ENCODE measurements around the gene TRIM74. TPM values are rescaled to one million over a fixed set of nuclear protein-coding genes. Genes with fewer than 3 reads are reported as not detected.
"Not testable (repeated sequence)": the region's sequence is repeated elsewhere in the genome, so short reads cannot be mapped to it uniquely, and the experiment has no call there.

TRIM74 gene
- total RNA-seq, 1 experiment from 2014 or later = 1.0 TPM

DNA sequence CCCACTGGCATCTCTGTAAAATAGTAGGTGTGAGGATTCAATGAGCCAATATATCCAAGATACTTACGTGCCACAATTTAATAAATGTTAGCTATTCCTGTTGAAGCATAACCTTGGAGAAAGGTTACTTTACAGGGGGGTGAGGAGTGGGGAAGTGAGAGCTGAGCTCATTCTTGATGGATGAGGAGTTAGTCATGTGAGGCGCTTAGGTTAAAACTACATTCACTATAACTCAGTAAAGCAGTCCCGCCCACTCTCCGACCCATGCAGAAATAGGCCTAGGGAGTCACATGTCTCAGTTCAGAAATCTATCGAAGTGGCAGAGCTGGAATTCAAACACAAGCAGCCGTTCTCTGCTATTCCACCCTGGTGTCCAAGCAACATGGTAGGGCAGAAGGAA lies 18.8 kb downstream of the TRIM74 start:
- CTCF ChIA-PET; H2AFZ ChIP-seq (ENCODE audit: low read depth, low read length, poor library complexity, severe bottlenecking); H3K4me2 ChIP-seq (ENCODE audit: low read length); H3K9ac ChIP-seq (ENCODE audit: low read length); H3K79me2 ChIP-seq (ENCODE audit: insufficient read depth, low read length); RAD21 ChIA-PET (ENCODE audit: low non-redundant PET in 1 of 2, low total read pairs in 2 of 2, uncharacterized antibody in 2 of 2, unreplicated experiment in 2 of 2); H4K20me1 ChIP-seq (ENCODE audit: insufficient read depth); H3K27ac ChIP-seq (ENCODE audit: low read depth, low read length); DNase-seq (ENCODE audit: low read depth, low spot score); H3K4me3 ChIP-seq (replicated peaks in 1 of 2; ENCODE audit: low read depth in 1 of 2, low read length in 2 of 2); H3K4me1 ChIP-seq (ENCODE audit: control insufficient read depth in 1 of 2, insufficient read depth in 2 of 2, low read length in 2 of 2); POLR2A ChIA-PET; BruUV-seq (replicated peaks); H3K36me3 ChIP-seq (ENCODE audit: control insufficient read depth in 1 of 2, insufficient read depth in 2 of 2, low read length in 2 of 2); H3K27me3 ChIP-seq (ENCODE audit: insufficient read depth, low read length); ATAC-seq; H3K9me2 ChIP-seq (ENCODE audit: insufficient read depth); intact Hi-C loops (cut with micrococcal nuclease); H3K9me3 ChIP-seq (ENCODE audit: control insufficient read depth in 1 of 2, insufficient read depth in 1 of 2, low read depth in 1 of 2, low read length in 2 of 2): not testable (repeated sequence)

DNA sequence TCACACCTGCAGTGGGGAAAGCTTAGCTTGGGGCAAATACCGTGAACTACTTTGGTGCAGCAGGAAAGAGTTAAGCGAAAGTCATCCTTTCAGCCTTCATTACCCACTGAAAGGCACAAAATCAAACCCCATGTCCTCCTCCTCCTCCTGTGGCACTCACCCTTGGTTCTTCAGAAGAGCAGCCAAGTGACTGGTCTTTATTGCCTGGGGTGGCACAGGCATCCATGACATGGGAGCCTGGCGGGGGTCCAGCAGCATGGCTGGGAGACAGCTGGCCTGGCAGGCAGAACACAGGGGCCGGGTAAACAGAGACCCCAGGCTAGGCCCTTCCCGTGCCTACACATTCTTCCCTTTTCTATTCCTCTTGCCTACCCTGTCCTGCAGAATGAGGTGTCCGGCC lies 19.6 kb downstream of the TRIM74 start:
- H3K9me3 ChIP-seq (ENCODE audit: control insufficient read depth in 1 of 2, insufficient read depth in 1 of 2, low read depth in 1 of 2, low read length in 2 of 2); H3K27me3 ChIP-seq (ENCODE audit: insufficient read depth, low read length); H3K4me2 ChIP-seq (ENCODE audit: low read length); H2AFZ ChIP-seq (ENCODE audit: low read depth, low read length, poor library complexity, severe bottlenecking); H3K27ac ChIP-seq (ENCODE audit: low read depth, low read length); intact Hi-C loops (cut with micrococcal nuclease); BruUV-seq (replicated peaks); H4K20me1 ChIP-seq (ENCODE audit: insufficient read depth); POLR2A ChIA-PET; H3K36me3 ChIP-seq (ENCODE audit: control insufficient read depth in 1 of 2, insufficient read depth in 2 of 2, low read length in 2 of 2); DNase-seq (ENCODE audit: low read depth, low spot score); H3K9ac ChIP-seq (ENCODE audit: low read length); ATAC-seq; RAD21 ChIA-PET (ENCODE audit: low non-redundant PET in 1 of 2, low total read pairs in 2 of 2, uncharacterized antibody in 2 of 2, unreplicated experiment in 2 of 2); H3K4me1 ChIP-seq (ENCODE audit: control insufficient read depth in 1 of 2, insufficient read depth in 2 of 2, low read length in 2 of 2); H3K79me2 ChIP-seq (ENCODE audit: insufficient read depth, low read length); H3K9me2 ChIP-seq (ENCODE audit: insufficient read depth); CTCF ChIA-PET; H3K4me3 ChIP-seq (replicated peaks in 1 of 2; ENCODE audit: low read depth in 1 of 2, low read length in 2 of 2): not testable (repeated sequence)

DNA sequence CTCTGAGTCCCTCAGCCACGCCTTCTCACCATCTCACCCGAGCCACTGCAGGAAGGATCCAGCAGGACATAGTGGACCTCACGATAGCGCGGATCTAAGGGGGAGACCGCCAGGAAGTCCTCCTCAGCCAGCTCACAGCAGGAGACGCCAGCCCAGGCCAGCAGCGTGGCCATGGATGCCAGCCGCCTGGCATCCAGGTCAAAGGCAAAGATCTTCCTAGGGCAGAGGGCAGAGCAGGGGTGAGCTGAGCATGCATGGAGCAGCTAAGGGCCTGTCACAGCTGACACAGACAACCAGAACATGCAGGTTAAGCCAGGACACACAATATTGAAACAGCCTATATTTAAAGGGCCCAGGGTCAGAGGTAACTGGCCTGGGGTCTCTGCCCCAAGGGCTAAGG lies 20.0 kb downstream of the TRIM74 start:
- intact Hi-C loops (cut with micrococcal nuclease); RAD21 ChIA-PET (ENCODE audit: low non-redundant PET in 1 of 2, low total read pairs in 2 of 2, uncharacterized antibody in 2 of 2, unreplicated experiment in 2 of 2); H2AFZ ChIP-seq (ENCODE audit: low read depth, low read length, poor library complexity, severe bottlenecking): not testable (repeated sequence)

GRCh38 chr7:72948714-72949113 lies 20.6 kb downstream of the TRIM74 start:
- CTCF ChIA-PET; H3K9me2 ChIP-seq (ENCODE audit: insufficient read depth); DNase-seq (ENCODE audit: low read depth, low spot score); H3K4me1 ChIP-seq (ENCODE audit: control insufficient read depth in 1 of 2, insufficient read depth in 2 of 2, low read length in 2 of 2); H3K27me3 ChIP-seq (ENCODE audit: insufficient read depth, low read length); H4K20me1 ChIP-seq (ENCODE audit: insufficient read depth); H3K79me2 ChIP-seq (ENCODE audit: insufficient read depth, low read length); ATAC-seq; H3K4me3 ChIP-seq (replicated peaks in 1 of 2; ENCODE audit: low read depth in 1 of 2, low read length in 2 of 2); H3K9me3 ChIP-seq (ENCODE audit: control insufficient read depth in 1 of 2, insufficient read depth in 1 of 2, low read depth in 1 of 2, low read length in 2 of 2); H3K4me2 ChIP-seq (ENCODE audit: low read length); H3K27ac ChIP-seq (ENCODE audit: low read depth, low read length); intact Hi-C loops (cut with micrococcal nuclease); RAD21 ChIA-PET (ENCODE audit: low non-redundant PET in 1 of 2, low total read pairs in 2 of 2, uncharacterized antibody in 2 of 2, unreplicated experiment in 2 of 2); POLR2A ChIA-PET; H3K36me3 ChIP-seq (ENCODE audit: control insufficient read depth in 1 of 2, insufficient read depth in 2 of 2, low read length in 2 of 2); H2AFZ ChIP-seq (ENCODE audit: low read depth, low read length, poor library complexity, severe bottlenecking); H3K9ac ChIP-seq (ENCODE audit: low read length); BruUV-seq (replicated peaks): not testable (repeated sequence)

More for the DNA sequence above, 20.0 kb downstream of the TRIM74 start:
- H3K27me3 ChIP-seq (ENCODE audit: insufficient read depth, low read length); H3K79me2 ChIP-seq (ENCODE audit: insufficient read depth, low read length); ATAC-seq; H3K9me2 ChIP-seq (ENCODE audit: insufficient read depth); H3K9ac ChIP-seq (ENCODE audit: low read length); POLR2A ChIA-PET; H3K4me1 ChIP-seq (ENCODE audit: control insufficient read depth in 1 of 2, insufficient read depth in 2 of 2, low read length in 2 of 2); DNase-seq (ENCODE audit: low read depth, low spot score); H3K36me3 ChIP-seq (ENCODE audit: control insufficient read depth in 1 of 2, insufficient read depth in 2 of 2, low read length in 2 of 2); H3K4me3 ChIP-seq (replicated peaks in 1 of 2; ENCODE audit: low read depth in 1 of 2, low read length in 2 of 2); BruUV-seq (replicated peaks); CTCF ChIA-PET; H3K4me2 ChIP-seq (ENCODE audit: low read length); H4K20me1 ChIP-seq (ENCODE audit: insufficient read depth); H3K27ac ChIP-seq (ENCODE audit: low read depth, low read length); H3K9me3 ChIP-seq (ENCODE audit: control insufficient read depth in 1 of 2, insufficient read depth in 1 of 2, low read depth in 1 of 2, low read length in 2 of 2): not testable (repeated sequence)
